Erythroblast (primary cell): ENCODE data around the gene PSMC4.

ENCODE experiments used
- GATA1 ChIP-seq: IDR thresholded peaks from 2 replicates; pipeline ENCODE4 v1.6.1; 2011; ENCODE audit warnings: low read depth, mild to moderate bottlenecking, control low read depth, low read length, moderate library complexity
- POLR2A ChIP-seq: IDR thresholded peaks from 2 replicates; pipeline ENCODE4 v1.6.1; 2011; ENCODE audit warnings: mild to moderate bottlenecking, low read length

DNA sequence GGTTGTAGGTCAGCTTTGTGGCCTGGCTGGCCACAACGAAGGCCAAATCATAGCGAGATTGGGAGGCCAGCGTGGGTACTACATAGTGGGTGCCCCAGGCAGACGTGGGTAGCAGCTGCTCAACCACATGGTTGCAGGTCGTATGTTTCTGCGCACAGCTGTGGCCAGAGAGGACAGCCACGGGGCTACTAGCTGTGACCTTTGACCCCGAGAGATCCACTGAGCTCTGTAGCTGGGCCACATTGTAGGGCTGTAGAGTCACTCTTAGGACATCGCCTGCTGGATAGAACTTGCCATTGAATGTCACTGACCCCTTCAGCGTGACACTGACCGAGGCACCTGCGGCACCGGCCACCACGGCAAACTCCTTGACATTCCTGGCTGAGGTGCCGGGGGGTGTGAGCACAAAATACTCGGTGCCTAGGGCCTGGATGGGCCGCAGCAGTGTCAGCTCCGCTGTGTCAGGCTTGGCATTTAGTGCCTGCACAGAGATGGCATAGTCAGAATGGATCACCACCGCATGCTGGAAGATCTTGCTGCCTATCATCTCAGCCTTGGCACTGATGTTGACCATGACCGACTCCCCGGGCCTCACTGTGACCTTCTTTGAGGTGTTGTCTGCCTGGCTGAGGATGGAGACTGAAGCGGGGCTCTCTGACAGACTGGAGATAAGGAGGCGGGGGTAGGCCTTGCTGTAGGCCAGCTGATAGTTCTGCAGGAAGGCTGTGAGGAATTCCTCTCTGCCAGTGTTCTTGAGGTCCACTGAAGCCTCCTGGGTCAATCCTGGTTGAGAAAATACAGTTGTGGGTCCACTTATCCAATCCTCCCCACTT is 43.2 kb upstream of the PSMC4 start:
- TF ChIP-seq POLR2A (no peak), GATA1 (no peak)
